Measurements from ENCODE around the gene EBI3.

DNA sequence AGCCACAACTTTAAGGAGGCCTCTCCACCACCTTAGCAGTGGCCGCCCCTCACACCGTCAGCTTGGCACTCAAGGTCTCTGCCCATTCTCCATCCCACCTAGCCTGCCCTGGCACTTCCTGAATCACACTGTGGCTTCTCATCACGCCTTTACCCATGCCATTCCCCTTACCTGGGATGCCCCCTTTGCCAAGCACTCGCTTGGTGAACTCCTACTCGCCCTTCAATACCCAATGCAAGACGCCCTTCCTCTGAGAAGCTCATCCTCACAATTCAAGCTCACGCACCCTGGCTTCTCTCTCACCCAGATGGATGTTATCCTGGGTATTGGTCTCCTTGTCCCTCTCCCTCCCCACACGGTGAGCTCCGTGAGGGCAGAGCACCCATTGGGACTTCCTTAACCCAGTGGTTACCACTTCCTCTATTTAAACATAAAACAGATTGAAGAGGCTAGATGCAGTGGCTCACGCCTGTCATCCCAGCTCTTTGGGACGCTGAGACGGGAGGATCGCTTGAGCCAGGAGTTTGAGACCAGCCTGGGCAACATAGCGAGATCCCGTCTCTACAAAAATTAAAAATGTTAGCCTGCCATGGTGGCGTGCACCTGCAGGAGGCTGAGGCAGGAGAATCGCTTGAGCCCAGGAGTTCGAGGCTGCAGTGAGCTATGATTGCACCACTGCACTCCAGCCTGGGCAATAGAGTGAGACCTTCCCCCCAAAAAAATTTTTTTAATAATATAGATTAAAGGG is 37.1 kb downstream of the EBI3 start:
- TF ChIP-seq, protein P1, sequence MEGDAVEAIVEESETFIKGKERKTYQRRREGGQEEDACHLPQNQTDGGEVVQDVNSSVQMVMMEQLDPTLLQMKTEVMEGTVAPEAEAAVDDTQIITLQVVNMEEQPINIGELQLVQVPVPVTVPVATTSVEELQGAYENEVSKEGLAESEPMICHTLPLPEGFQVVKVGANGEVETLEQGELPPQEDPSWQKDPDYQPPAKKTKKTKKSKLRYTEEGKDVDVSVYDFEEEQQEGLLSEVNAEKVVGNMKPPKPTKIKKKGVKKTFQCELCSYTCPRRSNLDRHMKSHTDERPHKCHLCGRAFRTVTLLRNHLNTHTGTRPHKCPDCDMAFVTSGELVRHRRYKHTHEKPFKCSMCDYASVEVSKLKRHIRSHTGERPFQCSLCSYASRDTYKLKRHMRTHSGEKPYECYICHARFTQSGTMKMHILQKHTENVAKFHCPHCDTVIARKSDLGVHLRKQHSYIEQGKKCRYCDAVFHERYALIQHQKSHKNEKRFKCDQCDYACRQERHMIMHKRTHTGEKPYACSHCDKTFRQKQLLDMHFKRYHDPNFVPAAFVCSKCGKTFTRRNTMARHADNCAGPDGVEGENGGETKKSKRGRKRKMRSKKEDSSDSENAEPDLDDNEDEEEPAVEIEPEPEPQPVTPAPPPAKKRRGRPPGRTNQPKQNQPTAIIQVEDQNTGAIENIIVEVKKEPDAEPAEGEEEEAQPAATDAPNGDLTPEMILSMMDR (conservative IDR thresholded peaks at IDR 0.05; ENCODE audit: low read depth, low read length) = no peak
- no peak for TF ChIP-seq EZH2 (IDR thresholded peaks at IDR 0.05; ENCODE audit: borderline replicate concordance, low read depth, low read length, poor library complexity, severe bottlenecking)
